IPS DF 4.7 (cell line): Measurements from ENCODE around the gene UQCC2.

Experiments
- DNase-seq: peaks from one replicate; pipeline ENCODE4 v3.0.0-alpha.2; 2013; ENCODE audit warnings: low spot score; ENCODE audit errors: extremely low read depth

UQCC2 gene

GRCh38 chr6:33656844-33657243, 54.7 kb downstream of the UQCC2 start:
- no peak for DNase-seq

- DNase-seq = no peak
Measured at GRCh38 chr6:33654831-33655554, 56.5 kb downstream of the UQCC2 start.

- DNase-seq = no peak
Measured at GRCh38 chr6:33652002-33652401, 59.5 kb downstream of the UQCC2 start.

GRCh38 chr6:33651403-33651802, 60.1 kb downstream of the UQCC2 start:
- no peak for DNase-seq
